ENCODE measurements around the gene SPSB4.

GRCh38 chr3:141076036-141076773 lies 25.1 kb downstream of the SPSB4 start:
- TF ChIP-seq POLR2AphosphoS5 (IDR thresholded peaks at IDR 0.05; ENCODE audit: borderline replicate concordance, low read depth, low read length) (no peak), EZH2 (IDR thresholded peaks at IDR 0.05) (no peak), FOXP2 (optimal IDR thresholded peaks at IDR 0.05; ENCODE audit: control extremely low read depth, extremely low read length, insufficient read depth) (no peak)
